GM12865 (cell line): ENCODE measurements around the gene VCAN.

Experiments
- DNase-seq: peaks from one replicate; pipeline ENCODE4 v3.0.0; 2010; ENCODE audit warnings: low read depth
- H3K4me3 ChIP-seq: 2 replicates; pipeline ENCODE4 v1.5.1; 2011; ENCODE audit warnings: mild to moderate bottlenecking, low read depth, low read length, control low read depth
- TF ChIP-seq, protein P1 (sequence below): IDR thresholded peaks from 2 replicates; pipeline ENCODE4 v1.5.1; 2011; ENCODE audit warnings: low read length, control low read depth, low read depth, inconsistent platforms; ENCODE audit not compliant: insufficient read depth; ENCODE audit errors: missing control alignments

VCAN gene

GRCh38 chr5:83547889-83548288 is 76.3 kb downstream of the VCAN start:
- no peak overlapping the region for H3K4me3 ChIP-seq
- TF ChIP-seq, protein P1, sequence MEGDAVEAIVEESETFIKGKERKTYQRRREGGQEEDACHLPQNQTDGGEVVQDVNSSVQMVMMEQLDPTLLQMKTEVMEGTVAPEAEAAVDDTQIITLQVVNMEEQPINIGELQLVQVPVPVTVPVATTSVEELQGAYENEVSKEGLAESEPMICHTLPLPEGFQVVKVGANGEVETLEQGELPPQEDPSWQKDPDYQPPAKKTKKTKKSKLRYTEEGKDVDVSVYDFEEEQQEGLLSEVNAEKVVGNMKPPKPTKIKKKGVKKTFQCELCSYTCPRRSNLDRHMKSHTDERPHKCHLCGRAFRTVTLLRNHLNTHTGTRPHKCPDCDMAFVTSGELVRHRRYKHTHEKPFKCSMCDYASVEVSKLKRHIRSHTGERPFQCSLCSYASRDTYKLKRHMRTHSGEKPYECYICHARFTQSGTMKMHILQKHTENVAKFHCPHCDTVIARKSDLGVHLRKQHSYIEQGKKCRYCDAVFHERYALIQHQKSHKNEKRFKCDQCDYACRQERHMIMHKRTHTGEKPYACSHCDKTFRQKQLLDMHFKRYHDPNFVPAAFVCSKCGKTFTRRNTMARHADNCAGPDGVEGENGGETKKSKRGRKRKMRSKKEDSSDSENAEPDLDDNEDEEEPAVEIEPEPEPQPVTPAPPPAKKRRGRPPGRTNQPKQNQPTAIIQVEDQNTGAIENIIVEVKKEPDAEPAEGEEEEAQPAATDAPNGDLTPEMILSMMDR: no peak
- no peak for DNase-seq

DNA sequence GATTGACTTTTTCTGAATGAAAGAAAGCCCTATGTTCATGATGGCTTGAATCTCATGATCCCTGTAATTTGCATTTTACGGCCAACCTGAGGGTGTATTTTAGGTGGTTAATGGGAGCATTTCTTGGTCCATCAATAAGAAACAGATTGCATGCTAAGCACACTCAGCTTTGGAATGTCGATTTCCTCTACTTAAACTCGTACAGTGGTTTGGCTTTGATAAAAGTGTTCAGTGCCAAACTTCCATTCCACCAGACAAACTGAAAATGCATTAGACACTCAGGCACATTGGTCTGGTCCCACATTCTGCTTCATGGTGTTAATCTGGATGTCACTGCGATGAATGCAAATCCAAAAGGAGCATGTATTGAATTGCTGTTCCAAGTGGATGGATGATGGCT is 77.0 kb downstream of the VCAN start:
- no peak for DNase-seq
- TF ChIP-seq, protein P1: no peak
- no peak overlapping the region for H3K4me3 ChIP-seq

GRCh38 chr5:83549076-83549475 is 77.5 kb downstream of the VCAN start:
- TF ChIP-seq, protein P1: no peak
- no peak for DNase-seq
- H3K4me3 ChIP-seq: no peak overlapping the region

- TF ChIP-seq, protein P1: no peak
- no peak for DNase-seq
- no peak overlapping the region for H3K4me3 ChIP-seq
Observed at GRCh38 chr5:83549674-83550073, 78.1 kb downstream of the VCAN start.

DNA sequence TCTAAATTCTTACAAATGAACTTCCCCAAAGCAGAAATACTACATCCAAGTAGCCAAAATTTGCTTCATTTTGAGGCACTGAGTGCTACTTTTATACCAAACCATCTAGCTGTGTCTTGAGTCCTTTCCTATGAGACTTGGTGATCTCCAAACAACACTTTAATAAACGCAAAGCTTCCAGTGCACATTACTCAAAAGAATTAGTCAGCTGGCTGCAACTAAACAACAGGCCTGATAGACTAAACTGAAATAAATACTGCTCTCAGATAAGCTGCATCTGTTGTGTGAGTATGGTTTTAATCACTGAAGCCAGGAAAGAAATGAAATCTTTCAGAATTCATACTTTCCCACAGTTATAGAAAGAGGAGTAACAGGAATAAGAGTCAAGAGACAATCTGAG is 80.3 kb downstream of the VCAN start:
- no peak overlapping the region for H3K4me3 ChIP-seq
- TF ChIP-seq, protein P1: no peak
- no peak for DNase-seq

- TF ChIP-seq, protein P1: no peak
- DNase-seq: no peak
- no peak overlapping the region for H3K4me3 ChIP-seq
Observed at GRCh38 chr5:83552275-83552674, 80.7 kb downstream of the VCAN start.

DNA sequence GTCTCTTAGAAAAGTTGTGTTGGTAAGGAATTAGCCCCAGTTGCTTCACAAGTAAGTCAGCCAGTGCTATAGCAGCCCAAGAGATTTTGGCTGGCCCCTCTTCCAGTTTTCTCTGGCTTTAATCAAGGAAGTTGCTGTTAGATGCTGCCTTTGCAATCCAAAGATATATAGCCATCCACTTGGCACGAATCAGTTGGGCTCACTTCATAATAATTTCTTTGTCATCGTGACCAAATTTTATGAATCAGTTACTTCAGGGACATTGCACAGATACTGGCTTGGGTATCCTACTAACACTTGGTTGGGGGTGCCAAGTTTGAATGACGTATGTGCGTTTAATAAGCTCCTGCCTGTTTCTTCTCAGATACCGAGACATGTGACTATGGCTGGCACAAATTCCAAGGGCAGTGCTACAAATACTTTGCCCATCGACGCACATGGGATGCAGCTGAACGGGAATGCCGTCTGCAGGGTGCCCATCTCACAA is 81.5 kb downstream of the VCAN start:
- TF ChIP-seq, protein P1: no peak
- DNase-seq: no peak
- H3K4me3 ChIP-seq: no peak overlapping the region
